CD4-positive, alpha-beta T cell (primary cell): ENCODE data around the gene MGAT5B. TPM values are rescaled to one million over a fixed set of nuclear protein-coding genes. Genes with fewer than 3 reads are reported as not detected.

Source experiments
- ATAC-seq: fragments of 200-7000 bp; cut with Tn5 transposase; one replicate; pipeline ENCODE4 v1.10.0; 2022; ENCODE audit warnings: mild to moderate bottlenecking; ENCODE audit not compliant: poor library complexity
- CTCF ChIA-PET: fragments of 350-600 bp; sonication (Branson Sonifier 250); formaldehyde crosslinking; loops from one replicate; lab custom pipeline; 2021; ENCODE audit warnings: antibody characterized with exemption, inconsistent platforms; lab: Charles Lee
- POLR2A ChIA-PET: fragments of 350-600 bp; sonication (Branson Sonifier 250); formaldehyde crosslinking; loops from one replicate; lab custom pipeline; 2021; ENCODE audit warnings: antibody characterized with exemption, inconsistent platforms; lab: Charles Lee
- DNase-seq, 14 experiments: peaks; one replicate each; pipeline ENCODE4 v3.0.0-alpha.2; 2013 to 2020; ENCODE audit warnings: mixed read lengths in 2 of 14
- H3K27ac ChIP-seq, 2 donors: one replicate each; pipeline versions ENCODE4 v1.5.1 to v1.7.0; 2013; ENCODE audit warnings: low read length in 2 of 2, low read depth in 1 of 2, mild to moderate bottlenecking in 1 of 2
- H3K27me3 ChIP-seq, 2 experiments: 1 replicate in 1 of 2; 2 replicates in 1 of 2; pipeline versions ENCODE4 v1.6.1 to v1.7.0; 2013; ENCODE audit warnings: low read length in 2 of 2, control low read depth in 1 of 2, mild to moderate bottlenecking in 1 of 2, moderate library complexity in 1 of 2; ENCODE audit not compliant: insufficient read depth in 2 of 2, control insufficient read depth in 1 of 2
- H3K36me3 ChIP-seq: one replicate; pipeline ENCODE4 v1.6.1; 2013; ENCODE audit warnings: low read length, control low read depth; ENCODE audit not compliant: insufficient read depth
- H3K4me1 ChIP-seq: one replicate; pipeline ENCODE4 v1.6.1; 2013; ENCODE audit warnings: low read length, control low read depth; ENCODE audit not compliant: insufficient read depth
- H3K4me3 ChIP-seq: one replicate; pipeline ENCODE4 v1.5.1; 2013; ENCODE audit warnings: mild to moderate bottlenecking, low read length, moderate library complexity
- H3K9me3 ChIP-seq, 2 experiments: 1 replicate in 1 of 2; 2 replicates in 1 of 2; pipeline versions ENCODE4 v1.6.1 to v1.7.0; 2013; ENCODE audit warnings: low read length in 2 of 2, mild to moderate bottlenecking in 2 of 2, control low read depth in 1 of 2, moderate library complexity in 1 of 2; ENCODE audit not compliant: control insufficient read depth in 1 of 2, insufficient read depth in 1 of 2
- H3K27ac Mint-ChIP-seq: one replicate; pipeline ENCODE4 v1.8.0; 2020; ENCODE audit warnings: mixed read lengths
- H3K27me3 Mint-ChIP-seq: one replicate; pipeline ENCODE4 v1.8.0; 2021; ENCODE audit warnings: mixed read lengths
- H3K36me3 Mint-ChIP-seq: one replicate; pipeline ENCODE4 v1.8.0; 2021; ENCODE audit warnings: low read depth, mixed read lengths
- H3K4me1 Mint-ChIP-seq: one replicate; pipeline ENCODE4 v1.8.0; 2021; ENCODE audit warnings: low read depth, mixed read lengths
- H3K4me3 Mint-ChIP-seq: one replicate; pipeline ENCODE4 v1.8.0; 2020; ENCODE audit warnings: mild to moderate bottlenecking, mixed read lengths
- H3K9me3 Mint-ChIP-seq: one replicate; pipeline ENCODE4 v1.8.0; 2020; ENCODE audit warnings: mixed read lengths
- CTCF ChIP-seq: fragments of 200-600 bp; IDR thresholded peaks from one replicate; pipeline ENCODE4 v1.8.0; 2022; ENCODE audit warnings: antibody characterized with exemption, mild to moderate bottlenecking
- intact Hi-C, 2 experiments: fragments of 100-400 bp; cut with DNase I in 1 of 2; cut with micrococcal nuclease in 1 of 2; formaldehyde crosslinking; loops; one replicate each; pipeline versions ENCODE4 v1.15.1 to v1.9.0; 2023 to 2025; cut with DNase I, micrococcal nuclease
- total RNA-seq, 174 experiments: library from RNA in 2 of 174; stranded (reverse) in 2 of 174; gene quantifications; one replicate each; pipeline ENCODE4 v1.2.3 and lab custom pipeline; 2021 to 2026

The MGAT5B gene
- total RNA-seq, 2 experiments from 2014 or later = 0.28 to 0.77 TPM

GRCh38 chr17:76923491-76923890, 55.3 kb downstream of the MGAT5B start:
- ATAC-seq (no peak), DNase-seq (no peak)
- H3K9me3 Mint-ChIP-seq = no peaks in the 10 kb centered on the region
- POLR2A ChIA-PET = interaction anchor here (0.6 kb wide), 1 partner anchor 1838 kb away, joined by 3 read pairs; no protein-coding TSS in a partner anchor
- Histone ChIP-seq H3K4me1 (peaks cover 6% of the 10 kb centered on the region), H3K27ac (no peak overlapping the region), H3K27me3 (no peaks in the 10 kb centered on the region), H3K4me3 (no peak overlapping the region), H3K9me3 (no peaks in the 10 kb centered on the region), H3K36me3 (no peaks in the 10 kb centered on the region)
- H3K27me3 Mint-ChIP-seq = no peaks in the 10 kb centered on the region
- no peak overlapping the region for H3K27ac Mint-ChIP-seq
- CTCF ChIA-PET = interaction anchor here (0.5 kb wide), 1 partner anchor 498 kb away, joined by 3 read pairs; no protein-coding TSS in a partner anchor
- no peak for TF ChIP-seq CTCF
- H3K36me3 Mint-ChIP-seq = no peaks in the 10 kb centered on the region
- H3K4me3 Mint-ChIP-seq = no peak overlapping the region
- intact Hi-C loops = loop anchor here in 1 of 2 experiments (10.0 kb wide), 1 partner anchor 821 kb away; no protein-coding TSS in a partner anchor
- H3K4me1 Mint-ChIP-seq = no peaks in the 10 kb centered on the region

- ChIA-PET CTCF (no interaction called here), POLR2A (interaction anchor here (0.5 to 1.4 kb wide), 3 partner anchors 70 to 340 kb away, joined by 3 to 5 read pairs (median 3); no protein-coding TSS in a partner anchor)
- Mint-ChIP-seq H3K4me3 (no peak overlapping the region), H3K9me3 (no peaks in the 10 kb centered on the region), H3K27me3 (no peaks in the 10 kb centered on the region), H3K27ac (no peak overlapping the region), H3K4me1 (no peaks in the 10 kb centered on the region), H3K36me3 (no peaks in the 10 kb centered on the region)
- Histone ChIP-seq H3K27ac (no peak overlapping the region), H3K4me3 (no peak overlapping the region), H3K9me3 (no peaks in the 10 kb centered on the region), H3K36me3 (no peaks in the 10 kb centered on the region), H3K4me1 (peaks cover 6% of the 10 kb centered on the region), H3K27me3 (no peaks in the 10 kb centered on the region)
- no peak for TF ChIP-seq CTCF
- DNase-seq (no peak), ATAC-seq (no peak)
- intact Hi-C loops = loop anchor here in 1 of 2 experiments (10.0 kb wide), 1 partner anchor 820 kb away; no protein-coding TSS in a partner anchor
These were observed 56.4 kb downstream of the MGAT5B start for GRCh38 chr17:76924345-76925342.

- peaks cover 6% of the 10 kb centered on the region for H3K4me1 ChIP-seq
- ChIA-PET POLR2A (interaction anchor here (1.4 kb wide), 1 partner anchor 69 kb away, joined by 5 read pairs; no protein-coding TSS in a partner anchor), CTCF (no interaction called here)
- DNase-seq = no peak
- H3K27ac ChIP-seq = no peak overlapping the region
- Mint-ChIP-seq H3K4me1 (no peaks in the 10 kb centered on the region), H3K27ac (no peak overlapping the region), H3K36me3 (no peaks in the 10 kb centered on the region), H3K9me3 (no peaks in the 10 kb centered on the region), H3K27me3 (no peaks in the 10 kb centered on the region), H3K4me3 (no peak overlapping the region)
- TF ChIP-seq CTCF = no peak
- H3K27me3 ChIP-seq = no peaks in the 10 kb centered on the region
- no peak overlapping the region for H3K4me3 ChIP-seq
- no peaks in the 10 kb centered on the region for H3K36me3 ChIP-seq
- no peak for ATAC-seq
- no peaks in the 10 kb centered on the region for H3K9me3 ChIP-seq
- intact Hi-C loops = loop anchor here in 1 of 2 experiments (10.0 kb wide), 1 partner anchor 819 kb away; no protein-coding TSS in a partner anchor
These were observed 57.3 kb downstream of the MGAT5B start for GRCh38 chr17:76925441-76925891.
